Measurements from ENCODE around the gene RPRD1B.
"Not testable (repeated sequence)": the region's sequence is repeated elsewhere in the genome, so short reads cannot be mapped to it uniquely, and the experiment has no call there.

RPRD1B gene

DNA sequence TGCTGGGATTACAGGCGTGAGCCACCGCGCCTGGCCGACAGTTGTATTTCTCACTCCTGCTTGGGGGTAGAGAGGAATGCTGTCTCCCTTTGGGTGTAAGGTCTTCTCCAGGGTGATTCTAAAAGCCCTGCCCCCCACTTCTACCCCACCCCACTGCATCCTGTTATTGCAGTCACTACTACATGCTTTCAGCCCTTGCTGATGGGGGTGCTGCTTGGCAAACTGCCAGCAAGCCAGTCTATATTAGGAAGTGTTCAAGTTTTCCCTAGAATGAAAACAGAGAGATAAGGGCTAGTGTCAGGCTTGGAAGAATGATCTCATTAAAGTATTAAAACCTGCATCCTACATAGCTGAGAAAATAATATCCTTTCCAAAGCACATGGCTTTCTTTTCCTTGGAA, 31.6 kb upstream of the RPRD1B start:
- H3K4me3 ChIP-seq (ENCODE audit: low read depth, low read length): no peak overlapping the region
- no peak for DNase-seq (ENCODE audit: low read depth)
- TF ChIP-seq, protein P1, sequence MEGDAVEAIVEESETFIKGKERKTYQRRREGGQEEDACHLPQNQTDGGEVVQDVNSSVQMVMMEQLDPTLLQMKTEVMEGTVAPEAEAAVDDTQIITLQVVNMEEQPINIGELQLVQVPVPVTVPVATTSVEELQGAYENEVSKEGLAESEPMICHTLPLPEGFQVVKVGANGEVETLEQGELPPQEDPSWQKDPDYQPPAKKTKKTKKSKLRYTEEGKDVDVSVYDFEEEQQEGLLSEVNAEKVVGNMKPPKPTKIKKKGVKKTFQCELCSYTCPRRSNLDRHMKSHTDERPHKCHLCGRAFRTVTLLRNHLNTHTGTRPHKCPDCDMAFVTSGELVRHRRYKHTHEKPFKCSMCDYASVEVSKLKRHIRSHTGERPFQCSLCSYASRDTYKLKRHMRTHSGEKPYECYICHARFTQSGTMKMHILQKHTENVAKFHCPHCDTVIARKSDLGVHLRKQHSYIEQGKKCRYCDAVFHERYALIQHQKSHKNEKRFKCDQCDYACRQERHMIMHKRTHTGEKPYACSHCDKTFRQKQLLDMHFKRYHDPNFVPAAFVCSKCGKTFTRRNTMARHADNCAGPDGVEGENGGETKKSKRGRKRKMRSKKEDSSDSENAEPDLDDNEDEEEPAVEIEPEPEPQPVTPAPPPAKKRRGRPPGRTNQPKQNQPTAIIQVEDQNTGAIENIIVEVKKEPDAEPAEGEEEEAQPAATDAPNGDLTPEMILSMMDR (IDR thresholded peaks at IDR 0.05; ENCODE audit: control insufficient read depth, extremely low read depth, insufficient read depth): no peak

DNA sequence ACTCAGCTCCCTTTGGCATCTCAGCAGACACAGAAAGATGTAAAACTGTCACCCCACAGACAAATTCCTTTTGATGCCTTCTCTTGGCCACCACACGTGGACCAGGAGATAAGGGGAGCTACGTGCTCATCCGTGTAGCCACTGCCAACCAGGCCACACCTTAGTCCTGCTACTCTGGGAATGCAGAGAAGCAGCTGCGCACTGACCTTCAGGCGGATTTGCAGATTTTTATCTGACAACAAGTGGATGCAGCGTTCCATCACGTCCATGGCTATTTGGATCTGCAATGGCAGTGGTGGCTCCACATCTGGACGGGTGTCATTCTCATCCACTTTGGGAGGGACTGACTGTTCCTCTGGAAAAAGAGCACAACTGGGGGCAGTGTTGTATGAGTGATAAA, 31.1 kb upstream of the RPRD1B start:
- no peak for DNase-seq (ENCODE audit: low read depth)
- H3K4me3 ChIP-seq (ENCODE audit: low read depth, low read length): no peak overlapping the region
- TF ChIP-seq, protein P1 (IDR thresholded peaks at IDR 0.05; ENCODE audit: control insufficient read depth, extremely low read depth, insufficient read depth): no peak

DNA sequence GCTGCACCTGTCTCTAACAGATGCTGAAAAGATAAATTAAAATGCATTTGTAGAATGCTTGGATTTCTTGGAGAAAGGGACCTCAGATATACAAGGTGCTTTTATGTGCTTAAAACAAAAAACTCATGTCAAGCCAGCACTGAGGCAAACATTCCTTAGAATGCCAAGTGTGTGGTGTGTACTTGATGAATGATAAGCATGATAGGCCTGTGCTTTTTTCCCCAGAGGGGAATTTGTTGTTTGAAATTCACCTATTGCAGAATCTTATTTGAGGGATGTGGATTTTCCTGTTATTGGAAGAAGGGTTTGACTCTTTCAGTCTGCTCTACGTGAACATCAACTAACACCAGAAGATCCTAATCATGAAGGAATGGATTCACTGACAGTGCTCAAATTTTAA, 29.1 kb upstream of the RPRD1B start:
- no peak overlapping the region for H3K4me3 ChIP-seq (ENCODE audit: low read depth, low read length)
- TF ChIP-seq, protein P1 (IDR thresholded peaks at IDR 0.05; ENCODE audit: control insufficient read depth, extremely low read depth, insufficient read depth): no peak
- no peak for DNase-seq (ENCODE audit: low read depth)

DNA sequence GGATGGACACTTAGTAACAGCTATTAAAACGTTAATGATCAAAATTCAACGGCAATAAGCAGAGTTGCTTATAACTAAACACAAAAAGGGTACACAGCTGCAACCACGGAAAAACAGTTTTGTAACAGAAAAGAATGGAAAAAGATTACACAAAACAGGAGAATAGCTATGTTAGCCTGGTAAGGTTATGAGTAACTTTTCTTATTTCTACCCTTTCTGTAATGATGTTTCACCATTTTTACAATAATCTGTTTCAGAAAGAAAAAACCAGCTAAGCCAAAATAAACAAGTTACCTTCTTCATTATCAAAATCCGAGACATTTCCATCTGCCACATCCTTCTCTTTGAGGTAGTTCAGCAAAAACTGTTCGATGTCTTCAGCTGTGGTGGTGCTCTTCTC, 27.6 kb upstream of the RPRD1B start:
- TF ChIP-seq, protein P1 (IDR thresholded peaks at IDR 0.05; ENCODE audit: control insufficient read depth, extremely low read depth, insufficient read depth): no peak
- DNase-seq (ENCODE audit: low read depth): no peak

DNA sequence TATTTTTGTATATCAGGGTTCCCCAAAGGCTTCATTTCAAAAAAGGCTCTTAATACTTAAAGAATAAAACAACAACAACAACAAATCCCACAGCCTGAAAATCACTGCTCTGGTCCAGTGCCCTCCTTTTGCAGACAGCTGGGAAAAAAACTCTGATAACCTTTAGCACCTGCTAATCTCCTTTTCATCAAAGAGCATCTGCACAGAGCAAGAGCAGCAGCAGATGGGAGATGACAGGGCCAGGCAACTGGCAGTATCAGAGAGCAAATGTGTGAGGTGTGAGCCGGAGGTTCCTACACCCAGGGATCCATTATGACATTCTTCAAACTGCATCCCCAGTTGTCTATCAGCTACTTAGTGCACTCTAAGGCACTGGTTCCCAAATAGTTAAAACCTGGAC, 26.0 kb upstream of the RPRD1B start:
- no peak overlapping the region for H3K4me3 ChIP-seq (ENCODE audit: low read depth, low read length)
- TF ChIP-seq, protein P1 (IDR thresholded peaks at IDR 0.05; ENCODE audit: control insufficient read depth, extremely low read depth, insufficient read depth): no peak
- DNase-seq (ENCODE audit: low read depth): no peak

More for the DNA sequence above, 27.6 kb upstream of the RPRD1B start:
- H3K4me3 ChIP-seq (ENCODE audit: low read depth, low read length): no peak overlapping the region

DNA sequence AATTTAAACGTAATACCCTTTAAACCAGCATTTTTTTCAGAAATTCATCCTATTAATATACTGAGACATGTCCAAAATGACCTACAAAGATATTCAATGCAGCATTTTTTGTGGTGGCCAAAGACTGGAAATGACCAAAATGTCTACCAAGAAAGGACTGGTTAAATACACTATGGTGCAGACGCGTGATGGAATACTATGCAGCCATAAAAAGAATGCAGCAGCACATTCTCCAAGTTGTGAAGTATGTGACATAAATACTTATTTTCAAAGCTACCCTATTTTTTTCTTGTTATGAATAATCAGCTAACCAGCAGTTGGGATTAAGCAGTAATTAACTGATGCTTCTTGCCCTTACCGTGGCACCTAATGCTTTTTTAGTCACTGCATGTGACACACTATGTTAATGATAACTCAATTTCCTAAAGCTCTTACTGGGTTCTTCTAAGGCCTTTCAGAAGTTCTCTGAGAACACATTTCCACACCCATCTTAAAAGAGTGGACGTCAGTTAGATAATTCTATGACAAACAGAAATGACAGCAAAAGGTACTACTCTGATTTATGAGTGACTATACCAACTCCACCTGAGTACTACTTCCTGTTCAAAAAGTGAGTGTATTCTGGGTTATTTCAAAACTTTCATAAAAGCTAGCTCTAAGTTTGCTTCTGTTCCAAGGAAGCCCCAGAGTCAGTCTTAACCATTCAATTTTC, 25.2 kb upstream of the RPRD1B start:
- TF ChIP-seq, protein P1 (IDR thresholded peaks at IDR 0.05; ENCODE audit: control insufficient read depth, extremely low read depth, insufficient read depth): no peak
- H3K4me3 ChIP-seq (ENCODE audit: low read depth, low read length): no peak overlapping the region
- no peak for DNase-seq (ENCODE audit: low read depth)

DNA sequence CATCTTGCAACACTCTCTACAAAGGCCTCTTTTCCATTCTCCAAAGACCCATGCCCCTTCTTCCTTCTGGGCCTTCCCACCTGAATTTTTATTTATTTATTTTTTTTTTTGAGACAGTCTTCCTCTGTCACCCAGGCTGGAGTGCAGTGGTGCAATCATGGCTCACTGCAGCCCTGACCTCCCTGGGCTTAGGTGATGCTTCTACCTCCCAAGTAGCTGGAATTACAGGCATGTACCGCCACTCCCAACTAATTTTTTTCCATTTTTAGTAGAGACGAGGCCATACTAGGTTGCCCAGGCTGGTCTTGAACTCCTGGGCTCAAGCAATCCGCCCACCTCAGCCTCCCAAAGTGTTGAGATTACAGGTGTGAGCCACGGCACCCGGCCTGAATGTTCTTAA, 24.1 kb upstream of the RPRD1B start:
- H3K4me3 ChIP-seq (ENCODE audit: low read depth, low read length); DNase-seq (ENCODE audit: low read depth): not testable (repeated sequence)

Measured in LNCaP clone FGC (cell line).